Epithelial cell of proximal tubule (primary cell): Measurements from ENCODE around the gene MFF. TPM values are rescaled to one million over a fixed set of nuclear protein-coding genes. Genes with fewer than 3 reads are reported as not detected.
"Not testable (repeated sequence)": the region's sequence is repeated elsewhere in the genome, so short reads cannot be mapped to it uniquely, and the experiment has no call there.

Experiments used
- DNase-seq: peaks from one replicate; pipeline ENCODE4 v3.0.0-alpha.2; 2011; ENCODE audit warnings: low read depth
- H3K4me3 ChIP-seq: 2 replicates; pipeline ENCODE4 v1.5.1; 2011; ENCODE audit warnings: low read depth, mild to moderate bottlenecking, low read length
- CTCF ChIP-seq: conservative IDR thresholded peaks from 2 replicates; pipeline ENCODE4 v1.5.1; 2012; ENCODE audit warnings: low read depth, mild to moderate bottlenecking, low read length
- total RNA-seq: library from RNA; depleted of rRNA; stranded (reverse); fragments of >200 nt; gene quantifications from 2 replicates; pipeline ENCODE4 v1.2.3, GENCODE V29; 2015

Gene MFF
- total RNA-seq, 1 donor from 2014 or later: 99.4 TPM

GRCh38 chr2:227374158-227374557 lies 49.1 kb downstream of the MFF start:
- no peak for DNase-seq
- TF ChIP-seq CTCF: no peak
- H3K4me3 ChIP-seq: no peak overlapping the region

- no peak overlapping the region for H3K4me3 ChIP-seq
- no peak for TF ChIP-seq CTCF
- DNase-seq: no peak
Observed at GRCh38 chr2:227376656-227377396, 51.8 kb downstream of the MFF start.

- H3K4me3 ChIP-seq: no peak overlapping the region
- peak; percentile 31 for TF ChIP-seq CTCF
Observed at GRCh38 chr2:227377467-227378351, 52.7 kb downstream of the MFF start.

GRCh38 chr2:227378371-227378782 lies 53.3 kb downstream of the MFF start:
- TF ChIP-seq CTCF: no peak
- DNase-seq: no peak
- no peak overlapping the region for H3K4me3 ChIP-seq

More at GRCh38 chr2:227377467-227378351, 52.7 kb downstream of the MFF start:
- DNase-seq: no peak

GRCh38 chr2:227379095-227379494 lies 54.0 kb downstream of the MFF start, which contains the start of gene TM4SF20:
Gene TM4SF20, minus strand, starts transcription at chr2:227379306. Its CDS starts 38 bp downstream, at chr2:227379268.
- no peak within 1 kb of the TSS for H3K4me3 ChIP-seq
- no peak for TF ChIP-seq CTCF
- no peak for DNase-seq

- not testable (repeated sequence) for H3K4me3 ChIP-seq, DNase-seq
Observed at GRCh38 chr2:227382241-227382835, 57.3 kb downstream of the MFF start.

GRCh38 chr2:227383686-227384085 lies 58.6 kb downstream of the MFF start:
- DNase-seq: no peak
- H3K4me3 ChIP-seq: no peak overlapping the region
- no peak for TF ChIP-seq CTCF
